PC-9 (cell line): Measurements from ENCODE around the gene PSMB7. TPM values are rescaled to one million over a fixed set of nuclear protein-coding genes. Genes with fewer than 3 reads are reported as not detected.

Experiments used
- BruUV-seq: library from RNA; stranded (reverse); fragments of 400-500 nt; replicated peaks from 2 replicates; lab custom pipeline; 2021; lab: Mats Ljungman, UMichigan
- CTCF ChIA-PET: fragments of 300-600 bp; sonication (Branson Sonifier 250); formaldehyde crosslinking; loops from one replicate; lab custom pipeline; 2022; ENCODE audit warnings: antibody characterized with exemption; lab: Charles Lee
- POLR2A ChIA-PET: fragments of 300-600 bp; sonication (Branson Sonifier 250); formaldehyde crosslinking; loops from one replicate; lab custom pipeline; 2022; ENCODE audit warnings: antibody characterized with exemption; ENCODE audit not compliant: unreplicated experiment; lab: Charles Lee
- DNase-seq, 2 experiments: peaks; one replicate each; pipeline versions ENCODE4 v3.0.0 to v3.0.0-alpha.2; 2015 to 2022; ENCODE audit warnings: mixed read lengths in 1 of 2
- H2AFZ ChIP-seq: fragments of 200-600 bp; sonication (generic); 2 replicates; pipeline ENCODE4 v1.8.1; 2017; ENCODE audit warnings: antibody characterized with exemption
- H3F3A ChIP-seq: fragments of 200-600 bp; sonication (generic); 2 replicates; pipeline ENCODE4 v1.8.1; 2017; ENCODE audit warnings: antibody characterized with exemption, mild to moderate bottlenecking, low read depth; ENCODE audit not compliant: insufficient read depth
- H3K27ac ChIP-seq: fragments of 200-600 bp; sonication (generic); 2 replicates; pipeline ENCODE4 v1.6.1; 2016; ENCODE audit warnings: mixed run types
- H3K27me3 ChIP-seq: fragments of 200-600 bp; sonication (generic); 2 replicates; pipeline ENCODE4 v1.6.1; 2016; ENCODE audit warnings: low read depth, mixed run types; ENCODE audit not compliant: insufficient read depth
- H3K36me3 ChIP-seq: fragments of 200-600 bp; sonication (generic); 2 replicates; pipeline ENCODE4 v1.6.1; 2016; ENCODE audit warnings: low read depth, mixed run types
- H3K4me1 ChIP-seq: fragments of 200-600 bp; sonication (generic); replicated peaks from 2 replicates; pipeline ENCODE4 v1.6.1; 2016; ENCODE audit warnings: mixed run types; ENCODE audit not compliant: insufficient read depth
- H3K4me2 ChIP-seq: fragments of 200-600 bp; sonication (generic); 2 replicates; pipeline ENCODE4 v1.6.1; 2017; ENCODE audit warnings: mixed run types
- H3K4me3 ChIP-seq: fragments of 200-600 bp; sonication (generic); 2 replicates; pipeline ENCODE4 v1.6.1; 2016; ENCODE audit warnings: mixed run types
- H3K79me2 ChIP-seq: fragments of 200-600 bp; sonication (generic); 2 replicates; pipeline ENCODE4 v1.6.1; 2017; ENCODE audit warnings: low read depth, mixed run types
- H3K9me2 ChIP-seq: fragments of 200-600 bp; sonication (generic); 2 replicates; pipeline ENCODE4 v1.8.1; 2017; ENCODE audit warnings: mild to moderate bottlenecking; ENCODE audit not compliant: insufficient read depth
- H3K9me3 ChIP-seq: fragments of 200-600 bp; sonication (generic); 2 replicates; pipeline ENCODE4 v1.8.1; 2016; ENCODE audit warnings: low read depth; ENCODE audit not compliant: insufficient read depth
- H4K20me1 ChIP-seq: fragments of 200-600 bp; sonication (generic); 2 replicates; pipeline ENCODE4 v1.8.1; 2017; ENCODE audit not compliant: insufficient read depth
- EZH2 ChIP-seq: fragments of 200-600 bp; sonication (generic); IDR thresholded peaks from 2 replicates; pipeline ENCODE4 v1.8.0; 2017; ENCODE audit warnings: antibody characterized with exemption, low read depth
- intact Hi-C: fragments of 100-400 bp; cut with micrococcal nuclease; formaldehyde crosslinking; loops from one replicate; pipeline ENCODE4 v1.10.0; 2022; ENCODE audit not compliant: unreplicated experiment
- total RNA-seq: library from RNA; stranded (reverse); gene quantifications from 2 replicates; pipeline ENCODE4 v1.2.3, GENCODE V29; 2021
- TF ChIP-seq, protein P1 (sequence below): fragments of 200-600 bp; sonication (generic); conservative IDR thresholded peaks from 2 replicates; pipeline ENCODE4 v1.6.1; 2017; ENCODE audit warnings: mixed run types, antibody characterized with exemption, mild to moderate bottlenecking, moderate library complexity

PSMB7 gene
- total RNA-seq, 1 experiment from 2014 or later: 359 TPM

DNA sequence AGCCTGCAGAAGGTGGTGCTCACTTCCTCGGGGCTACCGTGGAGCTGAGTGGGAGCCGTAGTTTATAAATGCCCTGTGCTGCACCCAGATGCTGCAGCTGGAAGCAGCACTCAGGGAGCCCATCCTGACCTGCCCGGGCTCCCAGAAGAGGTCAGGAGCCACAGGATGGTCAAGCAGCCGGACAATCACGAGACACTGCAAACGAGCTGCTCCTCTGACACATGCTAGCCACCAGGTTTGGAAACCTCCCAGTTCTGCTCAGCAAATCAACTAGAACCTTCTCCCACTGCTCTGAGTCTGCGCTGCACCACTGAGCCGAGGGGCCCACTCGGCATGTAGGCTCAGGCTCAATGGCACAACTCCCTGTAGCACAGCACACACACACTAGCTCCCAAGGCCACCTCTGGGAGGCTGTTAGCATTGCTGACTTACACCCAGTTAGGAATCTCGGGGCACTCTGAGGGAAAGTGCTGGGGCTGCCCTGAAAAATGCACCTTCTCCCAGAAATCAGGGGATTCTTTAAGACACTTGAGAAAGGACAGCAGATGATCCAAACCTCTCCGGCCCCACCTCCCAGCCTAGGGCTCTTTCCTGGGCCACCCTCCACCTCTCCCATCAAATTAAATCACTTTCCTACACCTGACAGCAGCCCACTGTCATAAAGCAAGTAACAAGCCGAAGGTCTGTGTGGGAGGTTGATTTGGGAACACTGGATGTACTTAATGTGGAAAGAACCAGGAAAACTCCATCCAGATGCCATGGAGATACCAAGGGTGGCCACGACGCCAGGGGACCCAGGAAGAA is 59.1 kb downstream of the PSMB7 start:
- no peak overlapping the region for H3K27ac ChIP-seq
- no TSS peak for BruUV-seq
- POLR2A ChIA-PET: interaction anchor here (0.6 kb wide), 1 partner anchor 103 kb away, joined by 5 read pairs; no protein-coding TSS in a partner anchor
- H3K9me2 ChIP-seq: no peaks in the 10 kb centered on the region
- CTCF ChIA-PET: no interaction called here
- H3K36me3 ChIP-seq: 0 out of 2 replicates have a peak, but pooled peaks cover 10% of the 10 kb centered on the region
- no peak for DNase-seq
- H3K4me2 ChIP-seq: no peak overlapping the region
- H3K4me3 ChIP-seq: no peak overlapping the region
- peaks cover 48% of the 10 kb centered on the region for H3K79me2 ChIP-seq
- H2AFZ ChIP-seq: no peak overlapping the region
- H3F3A ChIP-seq: peaks cover 22% of the 10 kb centered on the region; the same call in 1 of the 2 replicates
- H4K20me1 ChIP-seq: peaks cover 75% of the 10 kb centered on the region
- no peaks in the 10 kb centered on the region for H3K4me1 ChIP-seq
- H3K27me3 ChIP-seq: no peaks in the 10 kb centered on the region
- no peak for TF ChIP-seq EZH2
- TF ChIP-seq, protein P1, sequence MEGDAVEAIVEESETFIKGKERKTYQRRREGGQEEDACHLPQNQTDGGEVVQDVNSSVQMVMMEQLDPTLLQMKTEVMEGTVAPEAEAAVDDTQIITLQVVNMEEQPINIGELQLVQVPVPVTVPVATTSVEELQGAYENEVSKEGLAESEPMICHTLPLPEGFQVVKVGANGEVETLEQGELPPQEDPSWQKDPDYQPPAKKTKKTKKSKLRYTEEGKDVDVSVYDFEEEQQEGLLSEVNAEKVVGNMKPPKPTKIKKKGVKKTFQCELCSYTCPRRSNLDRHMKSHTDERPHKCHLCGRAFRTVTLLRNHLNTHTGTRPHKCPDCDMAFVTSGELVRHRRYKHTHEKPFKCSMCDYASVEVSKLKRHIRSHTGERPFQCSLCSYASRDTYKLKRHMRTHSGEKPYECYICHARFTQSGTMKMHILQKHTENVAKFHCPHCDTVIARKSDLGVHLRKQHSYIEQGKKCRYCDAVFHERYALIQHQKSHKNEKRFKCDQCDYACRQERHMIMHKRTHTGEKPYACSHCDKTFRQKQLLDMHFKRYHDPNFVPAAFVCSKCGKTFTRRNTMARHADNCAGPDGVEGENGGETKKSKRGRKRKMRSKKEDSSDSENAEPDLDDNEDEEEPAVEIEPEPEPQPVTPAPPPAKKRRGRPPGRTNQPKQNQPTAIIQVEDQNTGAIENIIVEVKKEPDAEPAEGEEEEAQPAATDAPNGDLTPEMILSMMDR: no peak
- intact Hi-C loops: no loop called here
- no peaks in the 10 kb centered on the region for H3K9me3 ChIP-seq

DNA sequence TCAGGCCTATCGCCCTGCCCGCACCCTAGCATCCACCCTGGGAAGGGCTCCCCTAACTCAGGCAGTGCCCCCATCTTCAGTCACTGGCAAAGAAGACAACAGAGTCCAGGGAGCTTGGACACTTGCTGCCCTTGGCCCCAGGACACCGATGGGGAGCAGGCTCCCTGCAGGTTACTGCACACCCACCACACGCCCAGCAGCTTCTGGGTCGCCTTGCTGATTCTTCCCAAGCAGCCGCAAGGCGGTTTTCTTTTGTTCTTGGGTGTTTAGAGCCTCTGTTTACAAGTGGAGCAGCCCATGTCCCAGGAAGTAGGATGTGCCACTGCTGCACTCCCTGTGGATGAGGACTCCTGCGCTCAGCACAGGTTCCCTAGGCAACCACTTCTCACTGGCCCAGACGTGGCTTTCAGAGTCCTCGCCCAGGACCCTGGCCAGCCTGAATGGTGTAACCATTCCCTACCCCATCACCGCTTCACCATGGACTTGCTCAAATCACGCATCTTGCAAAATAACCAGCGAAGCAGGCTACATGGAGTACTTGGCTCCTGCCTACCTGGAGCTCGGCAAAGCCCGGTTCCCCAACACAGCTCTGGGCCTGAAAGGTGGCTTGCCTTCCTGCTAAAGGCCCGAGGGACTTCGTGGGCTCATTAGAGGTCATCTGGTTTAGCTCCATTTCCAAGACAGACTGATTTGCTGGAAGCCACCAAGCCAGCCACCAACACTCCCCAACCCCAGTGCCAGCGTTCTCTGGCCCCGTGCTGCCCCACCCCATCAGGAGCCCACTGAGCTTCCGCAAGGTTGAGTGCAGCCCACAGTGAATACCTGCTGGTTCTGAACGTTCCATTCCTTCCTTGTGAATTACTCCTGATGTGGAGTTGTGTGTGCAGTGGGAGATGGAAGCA is 60.0 kb downstream of the PSMB7 start:
- Histone ChIP-seq H3K4me3 (no peak overlapping the region), H3K36me3 (0 out of 2 replicates have a peak, but pooled peaks cover 16% of the 10 kb centered on the region)
- intact Hi-C loops: no loop called here

More for the DNA sequence above, 60.0 kb downstream of the PSMB7 start:
- Histone ChIP-seq H3F3A (peaks cover 22% of the 10 kb centered on the region; the same call in 1 of the 2 replicates), H2AFZ (no peak overlapping the region), H3K9me3 (no peaks in the 10 kb centered on the region), H3K27me3 (no peaks in the 10 kb centered on the region), H3K4me1 (no peaks in the 10 kb centered on the region), H3K79me2 (peaks cover 40% of the 10 kb centered on the region), H3K4me2 (no peak overlapping the region), H3K27ac (no peak overlapping the region), H3K9me2 (no peaks in the 10 kb centered on the region), H4K20me1 (peaks cover 73% of the 10 kb centered on the region)
- BruUV-seq: no TSS peak
- TF ChIP-seq, protein P1: no peak
- no peak for TF ChIP-seq EZH2
- no peak for DNase-seq
- POLR2A ChIA-PET: no interaction called here
- CTCF ChIA-PET: no interaction called here
